Karpas-422 (cell line): ENCODE data around the gene OTOA. TPM values are rescaled to one million over a fixed set of nuclear protein-coding genes. Genes with fewer than 3 reads are reported as not detected.
"Not testable (repeated sequence)": the region's sequence is repeated elsewhere in the genome, so short reads cannot be mapped to it uniquely, and the experiment has no call there.

Source experiments
- DNase-seq: peaks from one replicate; pipeline ENCODE4 v3.0.0-alpha.2; 2015
- H2AFZ ChIP-seq: fragments of 200-600 bp; sonication (generic); 2 replicates; pipeline ENCODE4 v1.6.1; 2014; ENCODE audit warnings: antibody characterized with exemption, low read length, mixed read lengths
- H3K27ac ChIP-seq: fragments of 200-600 bp; sonication (generic); 2 replicates; pipeline ENCODE4 v1.5.1; 2014; ENCODE audit warnings: mild to moderate bottlenecking, low read length, moderate library complexity
- H3K27me3 ChIP-seq: fragments of 200-600 bp; sonication (generic); 2 replicates; pipeline ENCODE4 v1.6.1; 2014; ENCODE audit warnings: low read length, mixed read lengths
- H3K36me3 ChIP-seq: fragments of 200-600 bp; sonication (generic); 2 replicates; pipeline ENCODE4 v1.6.1; 2014; ENCODE audit warnings: low read length, mixed read lengths; ENCODE audit not compliant: insufficient read depth
- H3K4me1 ChIP-seq: fragments of 200-600 bp; sonication (generic); 2 replicates; pipeline ENCODE4 v1.6.1; 2014; ENCODE audit warnings: mild to moderate bottlenecking, low read length, mixed read lengths
- H3K4me2 ChIP-seq: fragments of 200-600 bp; sonication (generic); 2 replicates; pipeline ENCODE4 v1.6.1; 2014; ENCODE audit warnings: low read length, low read depth, mild to moderate bottlenecking; ENCODE audit not compliant: poor library complexity, severe bottlenecking
- H3K4me3 ChIP-seq: fragments of 200-600 bp; sonication (generic); 2 replicates; pipeline ENCODE4 v1.5.1; 2014; ENCODE audit warnings: mild to moderate bottlenecking, antibody characterized with exemption, low read length, mixed read lengths
- H3K79me2 ChIP-seq: fragments of 200-600 bp; sonication (generic); 2 replicates; pipeline ENCODE4 v1.6.1; 2014; ENCODE audit warnings: mild to moderate bottlenecking, low read length, mixed read lengths
- H3K9ac ChIP-seq: fragments of 200-600 bp; sonication (generic); 2 replicates; pipeline ENCODE4 v1.6.0; 2014; ENCODE audit warnings: low read length
- H3K9me2 ChIP-seq: fragments of 200-600 bp; sonication (generic), shearing (Covaris generic); replicated peaks from 2 replicates; pipeline ENCODE4 v1.6.0; 2014; ENCODE audit warnings: mild to moderate bottlenecking, low read length, moderate library complexity; ENCODE audit not compliant: insufficient read depth
- H3K9me3 ChIP-seq: fragments of 300-700, 200-600 bp; sonication (generic); 2 replicates; pipeline ENCODE4 v1.6.1; 2014; ENCODE audit warnings: low read length, mixed read lengths
- H4K20me1 ChIP-seq: fragments of 200-600 bp; sonication (generic); 2 replicates; pipeline ENCODE4 v1.6.1; 2014; ENCODE audit warnings: mild to moderate bottlenecking, antibody characterized with exemption, low read length, low read depth; ENCODE audit not compliant: insufficient read depth
- small RNA-seq: library from RNA; depleted of rRNA; stranded (forward); fragments of <200 nt; gene quantifications from one replicate; pipeline ENCODE3, GENCODE V24; 2014
- total RNA-seq: library from RNA; depleted of rRNA; stranded (reverse); fragments of >200 nt; shearing (Covaris generic); gene quantifications from 2 replicates; pipeline ENCODE4 v1.2.3, GENCODE V29; 2014; ENCODE audit warnings: low replicate concordance; rRNA removed

The OTOA gene
- total RNA-seq, 1 experiment from 2014 or later: not detected

- H3K27ac ChIP-seq, H3K4me1 ChIP-seq, H2AFZ ChIP-seq, H3K36me3 ChIP-seq, H3K4me2 ChIP-seq, H3K9me3 ChIP-seq, H3K79me2 ChIP-seq, H3K9me2 ChIP-seq, H4K20me1 ChIP-seq, H3K9ac ChIP-seq, H3K27me3 ChIP-seq, H3K4me3 ChIP-seq: not testable (repeated sequence)
- peak; percentile 75 for DNase-seq
Observed at GRCh38 chr16:21801538-21802374, 138.0 kb downstream of the OTOA start.

GRCh38 chr16:21802375-21802663 lies 138.6 kb downstream of the OTOA start:
- not testable (repeated sequence) for H3K9ac ChIP-seq, H2AFZ ChIP-seq, H3K9me2 ChIP-seq, H3K9me3 ChIP-seq, H3K4me3 ChIP-seq, H3K79me2 ChIP-seq, H3K36me3 ChIP-seq, H3K4me1 ChIP-seq, DNase-seq, H3K27ac ChIP-seq, H4K20me1 ChIP-seq, H3K4me2 ChIP-seq, H3K27me3 ChIP-seq

Small RNA genes within 50 kb of the gene (small RNA-seq; reads per million reads assigned to genes)
- gene RNU6-1005P: 0.12 reads per million
- not detected for gene RNU6-196P

Other genes with a start within 250 kb of the OTOA start
- 82.6 and 90.6 TPM in 2 replicates for gene METTL9, start 64.4 kb upstream of the OTOA start, total RNA-seq
- gene IGSF6, start 11.4 kb upstream of the OTOA start, total RNA-seq: 0.29 and 0.56 TPM in 2 replicates
- 51.0 and 52.5 TPM in 2 replicates for gene NPIPB4, start 193.8 kb downstream of the OTOA start, total RNA-seq